K562 (cell line): ENCODE data around the gene SPHK2. TPM values are rescaled to one million over a fixed set of nuclear protein-coding genes. Genes with fewer than 3 reads are reported as not detected.
A peak's percentile ranks its signal among the peaks of the same experiment; 100 is the strongest.

Source experiments
- ELF1 ChIP-seq: fragments of 200-800 bp; sonication (Bioruptor generic); IDR thresholded peaks from 2 replicates; pipeline ENCODE4 v1.6.1; 2016; ENCODE audit warnings: missing genetic modification characterization, missing compliant biosample characterization
- FOXK2 ChIP-seq, 2 experiments: fragments of 450-650 bp; IDR thresholded peaks in 1 of 2; conservative IDR thresholded peaks in 1 of 2; 2 replicates each; pipeline ENCODE4 v1.6.1; 2016; ENCODE audit warnings: low read depth in 2 of 2, mild to moderate bottlenecking in 1 of 2
- HDAC1 ChIP-seq, 2 experiments: fragments of 450-650 bp; IDR thresholded peaks; 2 replicates each; pipeline ENCODE4 v1.6.1; 2016 to 2017; ENCODE audit warnings: inconsistent platforms in 1 of 2, mild to moderate bottlenecking in 1 of 2, moderate library complexity in 1 of 2
- HDAC2 ChIP-seq: fragments of 450-650 bp; IDR thresholded peaks from 2 replicates; pipeline ENCODE4 v1.6.1; 2016; ENCODE audit warnings: mild to moderate bottlenecking
- HEY1 ChIP-seq: fragments of 250-450 bp; sonication (Bioruptor Pico); IDR thresholded peaks from 2 replicates; pipeline ENCODE4 v1.5.0; 2020; ENCODE audit warnings: mild to moderate bottlenecking, moderate library complexity, borderline replicate concordance
- HLTF ChIP-seq: fragments of 450-650 bp; IDR thresholded peaks from 2 replicates; pipeline ENCODE4 v1.6.1; 2016
- KDM2B ChIP-seq: fragments of 250-450 bp; sonication (Bioruptor Pico); IDR thresholded peaks from 2 replicates; pipeline ENCODE4 v1.8.0; 2021; ENCODE audit warnings: mild to moderate bottlenecking, moderate library complexity
- KLF6 ChIP-seq: fragments of 250-450 bp; sonication (Bioruptor Pico); IDR thresholded peaks from 2 replicates; pipeline ENCODE4 v1.4.0; 2020; ENCODE audit warnings: mild to moderate bottlenecking, moderate library complexity, borderline replicate concordance
- MCM2 ChIP-seq: fragments of 450-650 bp; IDR thresholded peaks from 2 replicates; pipeline ENCODE4 v1.6.1; 2017; ENCODE audit warnings: low read depth, mild to moderate bottlenecking
- PHF20 ChIP-seq: fragments of 450-650 bp; IDR thresholded peaks from 2 replicates; pipeline ENCODE4 v1.6.1; 2018; ENCODE audit not compliant: partially characterized antibody
- RBM15 ChIP-seq: fragments of 200-400 bp; formaldehyde crosslinking; IDR thresholded peaks from 2 replicates; pipeline ENCODE4 v1.6.1; 2018; ENCODE audit warnings: mild to moderate bottlenecking, low read length, moderate library complexity; ENCODE audit not compliant: insufficient read depth
- SAFB ChIP-seq: fragments of 200-400 bp; formaldehyde crosslinking; IDR thresholded peaks from 2 replicates; pipeline ENCODE4 v1.6.1; 2017; ENCODE audit warnings: low read depth, low read length, borderline replicate concordance
- SUPT5H ChIP-seq: fragments of 450-650 bp; IDR thresholded peaks from 2 replicates; pipeline ENCODE4 v1.6.1; 2016
- TARDBP ChIP-seq: fragments of 450-650 bp; IDR thresholded peaks from 2 replicates; pipeline ENCODE4 v1.6.1; 2016
- TBL1XR1 ChIP-seq, 2 experiments: IDR thresholded peaks; 2 replicates each; pipeline ENCODE4 v1.6.1; 2012; ENCODE audit warnings: improper control_type of control experiment in 2 of 2, low read length in 2 of 2, mild to moderate bottlenecking in 1 of 2
- XRCC4 ChIP-seq: IDR thresholded peaks from one replicate; pipeline ENCODE4 v1.6.1; 2011; ENCODE audit not compliant: insufficient read depth, insufficient read length; ENCODE audit errors: extremely low read depth
- ZC3H8 ChIP-seq: fragments of 450-650 bp; IDR thresholded peaks from 2 replicates; pipeline ENCODE4 v1.6.1; 2017
- ZKSCAN3 ChIP-seq: fragments of 250-450 bp; sonication (Bioruptor Pico); IDR thresholded peaks from 2 replicates; pipeline ENCODE4 v1.4.0; 2020
- ZNF830 ChIP-seq: fragments of 250-450 bp; sonication (Bioruptor Pico); IDR thresholded peaks from 2 replicates; pipeline ENCODE4 v1.5.0; 2021; ENCODE audit warnings: mild to moderate bottlenecking
- polyA plus RNA-seq, 8 experiments: library from polyadenylated mRNA; depleted of rRNA in 4 of 8; stranded (reverse) in 5 of 8; unstranded in 3 of 8; fragments of >200 nt; fragmentation: Nextera tagmentation in 2 of 8; fragmentation: Illumina TruSeq in 1 of 8; extraction: Ambion mirVana in 2 of 8; extraction: Trizol in 1 of 8; gene quantifications; 2 replicates each; pipeline versions ENCODE4 v1.2.1 to v1.2.3, GENCODE V29; 2011 to 2014; ENCODE audit warnings: inconsistent platforms in 1 of 8, missing spikeins in 1 of 8
- total RNA-seq, 7 experiments: library from RNA; depleted of rRNA in 6 of 7; stranded (reverse); fragments of >200 nt in 6 of 7; fragmentation: Illumina TruSeq in 2 of 7; extraction: Trizol in 2 of 7; gene quantifications; 2 replicates each; pipeline versions ENCODE4 v1.2.1 to v1.2.3, GENCODE V29; 2011 to 2021; ENCODE audit warnings: low replicate concordance in 1 of 7
- TF ChIP-seq, protein P1 (sequence below), 2 experiments: fragments of 450-650 bp in 1 of 2; sonication (generic) in 1 of 2; formaldehyde crosslinking in 1 of 2; IDR thresholded peaks in 1 of 2; conservative IDR thresholded peaks in 1 of 2; 2 replicates each; pipeline versions ENCODE4 v1.6.1 to v1.8.1; 2016 to 2023; ENCODE audit warnings: mild to moderate bottlenecking in 2 of 2, moderate library complexity in 2 of 2, inconsistent platforms in 1 of 2, missing genetic modification reagents in 1 of 2
- TF ChIP-seq, protein P2 (sequence below): fragments of 250-450 bp; sonication (Bioruptor Pico); IDR thresholded peaks from 2 replicates; pipeline ENCODE4 v1.9.0; 2021; ENCODE audit warnings: mild to moderate bottlenecking
- TF ChIP-seq, protein P3 (sequence below): fragments of 250-450 bp; sonication (Bioruptor Pico); IDR thresholded peaks from 2 replicates; pipeline ENCODE4 v1.8.0; 2021; ENCODE audit warnings: moderate library complexity, mild to moderate bottlenecking, inconsistent platforms
- TF ChIP-seq, protein P4 (sequence below): fragments of 200-800 bp; sonication (Bioruptor generic); IDR thresholded peaks from 2 replicates; pipeline ENCODE4 v1.6.1; 2016; ENCODE audit warnings: missing genetic modification characterization, missing compliant biosample characterization

SPHK2 gene
- total and polyA plus RNA-seq, 9 of the 15 experiments (the other 6 are each of a cell fraction or from before 2014, with no cell fraction given), result 0.10 to 15.2 (median 2.9) TPM

DNA sequence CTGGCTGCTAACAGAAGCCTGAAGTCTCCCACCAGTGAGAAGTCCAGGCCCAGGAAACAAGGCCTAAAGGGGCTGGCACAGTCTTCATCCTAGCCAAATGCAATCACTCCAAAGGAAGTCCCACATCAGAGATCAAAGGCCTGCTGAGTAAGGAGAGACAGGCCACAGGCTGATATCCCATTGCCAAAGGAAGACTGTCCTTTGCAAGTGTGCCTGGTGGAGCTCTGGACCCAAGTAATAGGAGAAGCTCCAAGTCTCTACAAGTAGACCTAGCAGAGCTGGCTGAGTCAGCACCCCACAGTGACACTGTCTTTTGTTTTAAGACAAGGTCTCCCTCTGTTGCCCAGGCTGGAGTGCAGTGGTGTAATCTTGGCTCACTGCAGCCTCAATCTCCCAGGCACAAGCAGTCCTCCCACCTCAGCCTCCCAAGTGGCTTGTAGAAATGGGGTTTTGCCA lies 13.4 kb downstream of the SPHK2 start (continued):
- TF ChIP-seq ZNF830 (CRISPR knock-in tag) (no peak), TBL1XR1 (IDR thresholded peaks at IDR 0.05; ENCODE audit: low read length in 2 of 2) (no peak), SUPT5H (no peak), MCM2 (no peak), ZKSCAN3 (CRISPR knock-in tag) (no peak), ELF1 (tag) (no peak), TARDBP (no peak), XRCC4 (no peak), KDM2B (CRISPR knock-in tag) (no peak), PHF20 (no peak), FOXK2 (conservative IDR thresholded peaks at IDR 0.05 in 1 of 2, IDR thresholded peaks at IDR 0.05 in 1 of 2; ENCODE audit: low read depth in 2 of 2) (no peak), HDAC1 (IDR thresholded peaks at IDR 0.05) (no peak), HEY1 (CRISPR knock-in tag) (no peak), RBM15 (no peak), HLTF (no peak), KLF6 (CRISPR knock-in tag) (no peak), HDAC2 (0 out of 2 replicates have a peak, but pooled peaks have one; percentile 49), SAFB (no peak), ZC3H8 (no peak)
- TF ChIP-seq, protein P1, sequence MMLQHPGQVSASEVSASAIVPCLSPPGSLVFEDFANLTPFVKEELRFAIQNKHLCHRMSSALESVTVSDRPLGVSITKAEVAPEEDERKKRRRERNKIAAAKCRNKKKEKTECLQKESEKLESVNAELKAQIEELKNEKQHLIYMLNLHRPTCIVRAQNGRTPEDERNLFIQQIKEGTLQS (IDR thresholded peaks at IDR 0.05), result peak; percentile 44; the same call in 1 of the 2 replicates
- TF ChIP-seq, protein P1 (CRISPR knock-in tag; conservative IDR thresholded peaks at IDR 0.05), result no peak
- TF ChIP-seq, protein P2, sequence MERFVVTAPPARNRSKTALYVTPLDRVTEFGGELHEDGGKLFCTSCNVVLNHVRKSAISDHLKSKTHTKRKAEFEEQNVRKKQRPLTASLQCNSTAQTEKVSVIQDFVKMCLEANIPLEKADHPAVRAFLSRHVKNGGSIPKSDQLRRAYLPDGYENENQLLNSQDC (CRISPR knock-in tag), result no peak
- TF ChIP-seq, protein P3, sequence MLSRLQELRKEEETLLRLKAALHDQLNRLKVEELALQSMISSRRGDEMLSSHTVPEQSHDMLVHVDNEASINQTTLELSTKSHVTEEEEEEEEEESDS (CRISPR knock-in tag), result no peak
- TF ChIP-seq, protein P4, sequence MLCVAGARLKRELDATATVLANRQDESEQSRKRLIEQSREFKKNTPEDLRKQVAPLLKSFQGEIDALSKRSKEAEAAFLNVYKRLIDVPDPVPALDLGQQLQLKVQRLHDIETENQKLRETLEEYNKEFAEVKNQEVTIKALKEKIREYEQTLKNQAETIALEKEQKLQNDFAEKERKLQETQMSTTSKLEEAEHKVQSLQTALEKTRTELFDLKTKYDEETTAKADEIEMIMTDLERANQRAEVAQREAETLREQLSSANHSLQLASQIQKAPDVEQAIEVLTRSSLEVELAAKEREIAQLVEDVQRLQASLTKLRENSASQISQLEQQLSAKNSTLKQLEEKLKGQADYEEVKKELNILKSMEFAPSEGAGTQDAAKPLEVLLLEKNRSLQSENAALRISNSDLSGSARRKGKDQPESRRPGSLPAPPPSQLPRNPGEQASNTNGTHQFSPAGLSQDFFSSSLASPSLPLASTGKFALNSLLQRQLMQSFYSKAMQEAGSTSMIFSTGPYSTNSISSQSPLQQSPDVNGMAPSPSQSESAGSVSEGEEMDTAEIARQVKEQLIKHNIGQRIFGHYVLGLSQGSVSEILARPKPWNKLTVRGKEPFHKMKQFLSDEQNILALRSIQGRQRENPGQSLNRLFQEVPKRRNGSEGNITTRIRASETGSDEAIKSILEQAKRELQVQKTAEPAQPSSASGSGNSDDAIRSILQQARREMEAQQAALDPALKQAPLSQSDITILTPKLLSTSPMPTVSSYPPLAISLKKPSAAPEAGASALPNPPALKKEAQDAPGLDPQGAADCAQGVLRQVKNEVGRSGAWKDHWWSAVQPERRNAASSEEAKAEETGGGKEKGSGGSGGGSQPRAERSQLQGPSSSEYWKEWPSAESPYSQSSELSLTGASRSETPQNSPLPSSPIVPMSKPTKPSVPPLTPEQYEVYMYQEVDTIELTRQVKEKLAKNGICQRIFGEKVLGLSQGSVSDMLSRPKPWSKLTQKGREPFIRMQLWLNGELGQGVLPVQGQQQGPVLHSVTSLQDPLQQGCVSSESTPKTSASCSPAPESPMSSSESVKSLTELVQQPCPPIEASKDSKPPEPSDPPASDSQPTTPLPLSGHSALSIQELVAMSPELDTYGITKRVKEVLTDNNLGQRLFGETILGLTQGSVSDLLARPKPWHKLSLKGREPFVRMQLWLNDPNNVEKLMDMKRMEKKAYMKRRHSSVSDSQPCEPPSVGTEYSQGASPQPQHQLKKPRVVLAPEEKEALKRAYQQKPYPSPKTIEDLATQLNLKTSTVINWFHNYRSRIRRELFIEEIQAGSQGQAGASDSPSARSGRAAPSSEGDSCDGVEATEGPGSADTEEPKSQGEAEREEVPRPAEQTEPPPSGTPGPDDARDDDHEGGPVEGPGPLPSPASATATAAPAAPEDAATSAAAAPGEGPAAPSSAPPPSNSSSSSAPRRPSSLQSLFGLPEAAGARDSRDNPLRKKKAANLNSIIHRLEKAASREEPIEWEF (CRISPR knock-in tag), result no peak
